HL-60/S4 treated with retinoic acid at 250 ng/mL for 4 days and 3 days (cell line): ENCODE results near the gene DOCK4.

Source experiments
- in situ Hi-C: fragments of 300-500 bp; cut with MboI; formaldehyde crosslinking; loops from 2 replicates; pipeline ENCODE4 v1.7.0; 2022; ENCODE audit warnings: low sequenced_read_pairs

The DOCK4 gene

GRCh38 chr7:111711426-111712065 is 494.7 kb downstream of the DOCK4 start:
- in situ Hi-C loops: no loop called here

- in situ Hi-C loops: no loop called here
Measured at GRCh38 chr7:111710839-111711380, 495.3 kb downstream of the DOCK4 start.

- in situ Hi-C loops: no loop called here
Measured at GRCh38 chr7:111708072-111708471, 498.1 kb downstream of the DOCK4 start.

GRCh38 chr7:111705807-111706206 is 500.4 kb downstream of the DOCK4 start:
- in situ Hi-C loops: no loop called here

GRCh38 chr7:111697771-111698170 is 508.4 kb downstream of the DOCK4 start:
- in situ Hi-C loops: no loop called here

- in situ Hi-C loops: no loop called here
Measured at GRCh38 chr7:111694376-111694775, 511.8 kb downstream of the DOCK4 start.

GRCh38 chr7:111690364-111691111 is 515.7 kb downstream of the DOCK4 start:
- in situ Hi-C loops: no loop called here

- in situ Hi-C loops: no loop called here
Measured at GRCh38 chr7:111685349-111685748, 520.9 kb downstream of the DOCK4 start.

- in situ Hi-C loops: no loop called here
Measured at GRCh38 chr7:111682588-111683340, 523.4 kb downstream of the DOCK4 start.

- in situ Hi-C loops: no loop called here
Measured at GRCh38 chr7:111681242-111681641, 525.0 kb downstream of the DOCK4 start.

- in situ Hi-C loops: no loop called here
Measured at GRCh38 chr7:111678986-111679385, 527.2 kb downstream of the DOCK4 start.

GRCh38 chr7:111678281-111678680 is 527.9 kb downstream of the DOCK4 start:
- in situ Hi-C loops: no loop called here

GRCh38 chr7:111677848-111678247 is 528.4 kb downstream of the DOCK4 start:
- in situ Hi-C loops: no loop called here

GRCh38 chr7:111676811-111677210 is 529.4 kb downstream of the DOCK4 start:
- in situ Hi-C loops: no loop called here
